ENCODE results near the gene SNHG17. TPM values are rescaled to one million over a fixed set of nuclear protein-coding genes. Genes with fewer than 3 reads are reported as not detected.
A peak's percentile ranks its signal among the peaks of the same experiment; 100 is the strongest.
"Not testable (repeated sequence)": the region's sequence is repeated elsewhere in the genome, so short reads cannot be mapped to it uniquely, and the experiment has no call there.

Gene SNHG17
- total and polyA plus RNA-seq, 5 donors from 2014 or later = 33.6 to 99.2 (median 84.6) TPM

GRCh38 chr20:38446441-38447209 lies 11.5 kb upstream of the SNHG17 start:
- Histone ChIP-seq H3K4me3 (ENCODE audit: low read depth, low read length) (peak overlapping the region; percentile 77), H3K4me1 (ENCODE audit: control insufficient read depth, insufficient read depth, low read length, poor library complexity, severe bottlenecking) (peaks cover 18% of the 10 kb centered on the region), H3K27ac (ENCODE audit: insufficient read depth, low read length, poor library complexity, severe bottlenecking) (peak overlapping the region; percentile 72), H3K9me3 (ENCODE audit: control insufficient read depth in 2 of 2, low read length in 2 of 2) (no peaks in the 10 kb centered on the region), H3K27me3 (ENCODE audit: control insufficient read depth, insufficient read depth, low read length) (peaks cover 7% of the 10 kb centered on the region), H3K36me3 (ENCODE audit: control insufficient read depth, insufficient read depth, low read length) (peaks cover 5% of the 10 kb centered on the region)
- peak; percentile 96 to 98 for ATAC-seq (ENCODE audit: low read depth in 2 of 2)
- peaks cover 2 to 23% (median 7%) of the 10 kb centered on the region in 4 donors for H3K4me1 Mint-ChIP-seq
- peak overlapping the region; percentile 91 to 97 (median 93) for H3K4me3 Mint-ChIP-seq
- peaks cover 0 to 2% (median 0%) of the 10 kb centered on the region in 7 donors for H3K9me3 Mint-ChIP-seq
- DNase-seq = peak; percentile 85 to 96 (median 91)
- H3K27ac Mint-ChIP-seq = peak overlapping the region; percentile 54 to 92 (median 87)
- H3K27me3 Mint-ChIP-seq = peaks cover 11% of the 10 kb centered on the region
- H3K36me3 Mint-ChIP-seq = peaks cover 22% of the 10 kb centered on the region

- Mint-ChIP-seq H3K4me1 (peaks cover 2 to 23% (median 7%) of the 10 kb centered on the region in 4 donors), H3K4me3 (peak overlapping the region; percentile 91 to 97 (median 93)), H3K9me3 (peaks cover 0 to 2% (median 0%) of the 10 kb centered on the region in 7 donors), H3K27ac (peak overlapping the region; percentile 54 to 92 (median 87)), H3K27me3 (peaks cover 11% of the 10 kb centered on the region), H3K36me3 (peaks cover 18% of the 10 kb centered on the region)
- DNase-seq = no peak
- Histone ChIP-seq H3K9me3 (ENCODE audit: control insufficient read depth in 2 of 2, low read length in 2 of 2) (no peaks in the 10 kb centered on the region), H3K27ac (ENCODE audit: insufficient read depth, low read length, poor library complexity, severe bottlenecking) (peak overlapping the region; percentile 72), H3K27me3 (ENCODE audit: control insufficient read depth, insufficient read depth, low read length) (peaks cover 8% of the 10 kb centered on the region), H3K36me3 (ENCODE audit: control insufficient read depth, insufficient read depth, low read length) (peaks cover 5% of the 10 kb centered on the region), H3K4me1 (ENCODE audit: control insufficient read depth, insufficient read depth, low read length, poor library complexity, severe bottlenecking) (peaks cover 18% of the 10 kb centered on the region), H3K4me3 (ENCODE audit: low read depth, low read length) (peak overlapping the region; percentile 77)
- peak in 1 of 2 donors; percentile 47 for ATAC-seq (ENCODE audit: low read depth in 2 of 2)
Observed at GRCh38 chr20:38445901-38446425, 10.8 kb upstream of the SNHG17 start.

GRCh38 chr20:38445381-38445796 lies 10.3 kb upstream of the SNHG17 start:
- Mint-ChIP-seq H3K9me3 (peaks cover 0 to 2% (median 0%) of the 10 kb centered on the region in 7 donors), H3K27me3 (peaks cover 11% of the 10 kb centered on the region), H3K27ac (peak overlapping the region in 1 of 3 donors; percentile 92), H3K4me3 (peak overlapping the region in 1 of 4 donors; percentile 23), H3K36me3 (peaks cover 13% of the 10 kb centered on the region), H3K4me1 (peaks cover 2 to 23% (median 7%) of the 10 kb centered on the region in 4 donors)
- no peak overlapping the region for H3K4me3 ChIP-seq (ENCODE audit: low read depth, low read length)
- H3K36me3 ChIP-seq (ENCODE audit: control insufficient read depth, insufficient read depth, low read length) = peaks cover 5% of the 10 kb centered on the region
- H3K4me1 ChIP-seq (ENCODE audit: control insufficient read depth, insufficient read depth, low read length, poor library complexity, severe bottlenecking) = peaks cover 18% of the 10 kb centered on the region
- no peak overlapping the region for H3K27ac ChIP-seq (ENCODE audit: insufficient read depth, low read length, poor library complexity, severe bottlenecking)
- no peaks in the 10 kb centered on the region for H3K9me3 ChIP-seq (ENCODE audit: control insufficient read depth in 2 of 2, low read length in 2 of 2)
- DNase-seq (no peak), ATAC-seq (ENCODE audit: low read depth in 2 of 2) (no peak)
- H3K27me3 ChIP-seq (ENCODE audit: control insufficient read depth, insufficient read depth, low read length) = peaks cover 11% of the 10 kb centered on the region

- Histone ChIP-seq H3K27ac (ENCODE audit: insufficient read depth, low read length, poor library complexity, severe bottlenecking) (no peak overlapping the region), H3K4me3 (ENCODE audit: low read depth, low read length) (no peak overlapping the region), H3K4me1 (ENCODE audit: control insufficient read depth, insufficient read depth, low read length, poor library complexity, severe bottlenecking) (peaks cover 12% of the 10 kb centered on the region), H3K27me3 (ENCODE audit: control insufficient read depth, insufficient read depth, low read length) (peaks cover 11% of the 10 kb centered on the region), H3K36me3 (ENCODE audit: control insufficient read depth, insufficient read depth, low read length) (no peaks in the 10 kb centered on the region), H3K9me3 (ENCODE audit: control insufficient read depth in 2 of 2, low read length in 2 of 2) (no peaks in the 10 kb centered on the region)
- no peak for DNase-seq
- Mint-ChIP-seq H3K36me3 (no peaks in the 10 kb centered on the region), H3K4me3 (no peak overlapping the region), H3K27ac (no peak overlapping the region), H3K9me3 (peaks cover 0 to 2% (median 0%) of the 10 kb centered on the region in 7 donors), H3K4me1 (peaks cover 0 to 11% (median 7%) of the 10 kb centered on the region in 4 donors), H3K27me3 (peaks cover 21% of the 10 kb centered on the region)
- ATAC-seq (ENCODE audit: low read depth in 2 of 2) = no peak
Observed at GRCh38 chr20:38441916-38442315, 6.8 kb upstream of the SNHG17 start.

GRCh38 chr20:38441110-38441509 lies 6.0 kb upstream of the SNHG17 start:
- not testable (repeated sequence) for H3K36me3 ChIP-seq (ENCODE audit: control insufficient read depth, insufficient read depth, low read length); H3K36me3 Mint-ChIP-seq; H3K4me3 ChIP-seq (ENCODE audit: low read depth, low read length); H3K27ac ChIP-seq (ENCODE audit: insufficient read depth, low read length, poor library complexity, severe bottlenecking); H3K9me3 ChIP-seq (ENCODE audit: control insufficient read depth in 2 of 2, low read length in 2 of 2); DNase-seq; H3K4me3 Mint-ChIP-seq; ATAC-seq (ENCODE audit: low read depth in 2 of 2); H3K4me1 ChIP-seq (ENCODE audit: control insufficient read depth, insufficient read depth, low read length, poor library complexity, severe bottlenecking); H3K9me3 Mint-ChIP-seq; H3K27ac Mint-ChIP-seq; H3K4me1 Mint-ChIP-seq
- H3K27me3 Mint-ChIP-seq = peaks cover 22% of the 10 kb centered on the region
- H3K27me3 ChIP-seq (ENCODE audit: control insufficient read depth, insufficient read depth, low read length) = peaks cover 11% of the 10 kb centered on the region

- H3K4me1 Mint-ChIP-seq = peaks cover 0 to 27% (median 14%) of the 10 kb centered on the region in 4 donors
- H3K27me3 Mint-ChIP-seq = peaks cover 22% of the 10 kb centered on the region
- H3K36me3 Mint-ChIP-seq = no peaks in the 10 kb centered on the region
- peaks cover 8% of the 10 kb centered on the region for H3K36me3 ChIP-seq (ENCODE audit: control insufficient read depth, insufficient read depth, low read length)
- peaks cover 17% of the 10 kb centered on the region for H3K4me1 ChIP-seq (ENCODE audit: control insufficient read depth, insufficient read depth, low read length, poor library complexity, severe bottlenecking)
- H3K4me3 Mint-ChIP-seq = peak overlapping the region in 2 of 4 donors; percentile 51 to 64
- H3K27ac Mint-ChIP-seq = peak overlapping the region in 1 of 3 donors; percentile 21
- no peaks in the 10 kb centered on the region for H3K9me3 ChIP-seq (ENCODE audit: control insufficient read depth in 2 of 2, low read length in 2 of 2)
- H3K9me3 Mint-ChIP-seq = peaks cover 0 to 1% (median 0%) of the 10 kb centered on the region in 7 donors
- H3K27ac ChIP-seq (ENCODE audit: insufficient read depth, low read length, poor library complexity, severe bottlenecking) = no peak overlapping the region
- no peak for ATAC-seq (ENCODE audit: low read depth in 2 of 2)
- no peak overlapping the region for H3K4me3 ChIP-seq (ENCODE audit: low read depth, low read length)
- peaks cover 11% of the 10 kb centered on the region for H3K27me3 ChIP-seq (ENCODE audit: control insufficient read depth, insufficient read depth, low read length)
- no peak for DNase-seq
Observed at GRCh38 chr20:38437796-38438195, 2.7 kb upstream of the SNHG17 start.

GRCh38 chr20:38435555-38435939 lies 419 bp upstream of the SNHG17 start:
- Histone ChIP-seq H3K36me3 (ENCODE audit: control insufficient read depth, insufficient read depth, low read length) (peaks cover 30% of the 10 kb centered on the region), H3K4me3 (ENCODE audit: low read depth, low read length) (peak overlapping the region; percentile 79)
- H3K4me1 Mint-ChIP-seq = peaks cover 5 to 50% (median 25%) of the 10 kb centered on the region in 4 donors

More at GRCh38 chr20:38435555-38435939, 419 bp upstream of the SNHG17 start:
- Mint-ChIP-seq H3K9me3 (no peaks in the 10 kb centered on the region), H3K27me3 (peaks cover 18% of the 10 kb centered on the region), H3K27ac (peak overlapping the region; percentile 91 to 96 (median 95)), H3K36me3 (peaks cover 18% of the 10 kb centered on the region), H3K4me3 (peak overlapping the region; percentile 97 to 100 (median 98))
- Histone ChIP-seq H3K4me1 (ENCODE audit: control insufficient read depth, insufficient read depth, low read length, poor library complexity, severe bottlenecking) (peaks cover 17% of the 10 kb centered on the region), H3K27me3 (ENCODE audit: control insufficient read depth, insufficient read depth, low read length) (peaks cover 2% of the 10 kb centered on the region), H3K27ac (ENCODE audit: insufficient read depth, low read length, poor library complexity, severe bottlenecking) (no peak overlapping the region), H3K9me3 (ENCODE audit: control insufficient read depth in 2 of 2, low read length in 2 of 2) (no peaks in the 10 kb centered on the region)
- ATAC-seq (ENCODE audit: low read depth in 2 of 2) (no peak), DNase-seq (no peak)
